Measurements from ENCODE around the gene TBCC. TPM values are rescaled to one million over a fixed set of nuclear protein-coding genes. Genes with fewer than 3 reads are reported as not detected.

The TBCC gene
- total and polyA plus RNA-seq, 2 of the 13 experiments (the other 11 are each of a cell fraction or from before 2014, with no cell fraction given): 14.8 to 36.1 TPM

DNA sequence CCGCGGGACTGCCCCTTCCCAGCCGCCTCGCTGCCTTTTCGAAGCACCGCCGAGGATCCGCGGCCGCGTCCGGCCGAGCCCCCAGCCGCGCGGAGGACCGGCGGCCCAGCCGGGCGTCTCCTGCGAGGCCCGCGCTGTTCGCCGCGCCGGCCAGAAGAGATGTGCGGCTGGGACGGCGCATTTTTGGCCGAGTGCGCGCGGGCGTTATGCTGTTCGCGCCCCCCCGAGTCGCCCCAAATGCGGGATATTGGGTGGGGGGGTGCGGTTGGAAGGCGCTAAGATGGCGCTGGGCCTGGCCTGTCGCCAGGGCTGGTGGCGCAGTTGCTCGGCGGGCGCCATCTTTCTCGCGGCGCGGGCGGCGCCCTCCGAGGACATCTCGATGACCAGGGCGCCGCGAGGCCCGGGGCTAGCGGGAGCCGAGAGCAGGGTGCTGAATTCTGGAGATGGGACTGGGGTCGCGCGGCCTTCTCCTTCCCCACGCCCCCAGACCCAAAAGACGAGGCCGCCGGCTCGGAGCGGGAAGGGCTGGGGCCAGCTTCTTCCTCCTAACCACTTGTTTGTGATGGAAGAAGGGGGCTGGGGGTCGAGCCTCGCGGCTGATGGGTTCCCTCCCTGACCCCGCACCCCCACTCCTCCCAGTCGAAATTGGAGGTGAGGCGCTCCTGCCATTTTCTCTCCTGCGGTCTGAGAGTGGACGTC lies 37.4 kb upstream of the TBCC start (continued):
- TF ChIP-seq, protein P1, sequence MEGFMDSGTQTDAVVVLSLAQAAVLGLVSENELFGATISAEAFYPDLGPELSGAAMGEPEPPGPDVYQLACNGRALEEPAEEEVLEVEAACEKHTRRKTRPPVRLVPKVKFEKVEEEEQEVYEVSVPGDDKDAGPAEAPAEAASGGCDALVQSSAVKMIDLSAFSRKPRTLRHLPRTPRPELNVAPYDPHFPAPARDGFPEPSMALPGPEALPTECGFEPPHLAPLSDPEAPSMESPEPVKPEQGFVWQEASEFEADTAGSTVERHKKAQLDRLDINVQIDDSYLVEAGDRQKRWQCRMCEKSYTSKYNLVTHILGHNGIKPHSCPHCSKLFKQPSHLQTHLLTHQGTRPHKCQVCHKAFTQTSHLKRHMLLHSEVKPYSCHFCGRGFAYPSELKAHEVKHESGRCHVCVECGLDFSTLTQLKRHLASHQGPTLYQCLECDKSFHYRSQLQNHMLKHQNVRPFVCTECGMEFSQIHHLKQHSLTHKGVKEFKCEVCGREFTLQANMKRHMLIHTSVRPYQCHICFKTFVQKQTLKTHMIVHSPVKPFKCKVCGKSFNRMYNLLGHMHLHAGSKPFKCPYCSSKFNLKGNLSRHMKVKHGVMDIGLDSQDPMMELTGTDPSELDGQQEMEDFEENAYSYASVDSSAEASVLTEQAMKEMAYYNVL (CRISPR knock-in tag; IDR thresholded peaks at IDR 0.05; ENCODE audit: borderline replicate concordance): 0 out of 2 replicates have a peak, but pooled peaks have one; percentile 40
- TF ChIP-seq, protein P2, sequence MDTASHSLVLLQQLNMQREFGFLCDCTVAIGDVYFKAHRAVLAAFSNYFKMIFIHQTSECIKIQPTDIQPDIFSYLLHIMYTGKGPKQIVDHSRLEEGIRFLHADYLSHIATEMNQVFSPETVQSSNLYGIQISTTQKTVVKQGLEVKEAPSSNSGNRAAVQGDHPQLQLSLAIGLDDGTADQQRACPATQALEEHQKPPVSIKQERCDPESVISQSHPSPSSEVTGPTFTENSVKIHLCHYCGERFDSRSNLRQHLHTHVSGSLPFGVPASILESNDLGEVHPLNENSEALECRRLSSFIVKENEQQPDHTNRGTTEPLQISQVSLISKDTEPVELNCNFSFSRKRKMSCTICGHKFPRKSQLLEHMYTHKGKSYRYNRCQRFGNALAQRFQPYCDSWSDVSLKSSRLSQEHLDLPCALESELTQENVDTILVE (CRISPR knock-in tag; IDR thresholded peaks at IDR 0.05): peak; percentile 85
- TF ChIP-seq JARID2 (CRISPR knock-in tag; IDR thresholded peaks at IDR 0.05; ENCODE audit: insufficient replicate concordance): peak; percentile 61
- TF ChIP-seq NFIC (IDR thresholded peaks at IDR 0.05; ENCODE audit: low read length): peak; percentile 78
- TF ChIP-seq ZNF138 (CRISPR knock-in tag; IDR thresholded peaks at IDR 0.05; ENCODE audit: low read depth): peak; percentile 54; the same call in 1 of the 2 replicates
- TF ChIP-seq, protein P3, sequence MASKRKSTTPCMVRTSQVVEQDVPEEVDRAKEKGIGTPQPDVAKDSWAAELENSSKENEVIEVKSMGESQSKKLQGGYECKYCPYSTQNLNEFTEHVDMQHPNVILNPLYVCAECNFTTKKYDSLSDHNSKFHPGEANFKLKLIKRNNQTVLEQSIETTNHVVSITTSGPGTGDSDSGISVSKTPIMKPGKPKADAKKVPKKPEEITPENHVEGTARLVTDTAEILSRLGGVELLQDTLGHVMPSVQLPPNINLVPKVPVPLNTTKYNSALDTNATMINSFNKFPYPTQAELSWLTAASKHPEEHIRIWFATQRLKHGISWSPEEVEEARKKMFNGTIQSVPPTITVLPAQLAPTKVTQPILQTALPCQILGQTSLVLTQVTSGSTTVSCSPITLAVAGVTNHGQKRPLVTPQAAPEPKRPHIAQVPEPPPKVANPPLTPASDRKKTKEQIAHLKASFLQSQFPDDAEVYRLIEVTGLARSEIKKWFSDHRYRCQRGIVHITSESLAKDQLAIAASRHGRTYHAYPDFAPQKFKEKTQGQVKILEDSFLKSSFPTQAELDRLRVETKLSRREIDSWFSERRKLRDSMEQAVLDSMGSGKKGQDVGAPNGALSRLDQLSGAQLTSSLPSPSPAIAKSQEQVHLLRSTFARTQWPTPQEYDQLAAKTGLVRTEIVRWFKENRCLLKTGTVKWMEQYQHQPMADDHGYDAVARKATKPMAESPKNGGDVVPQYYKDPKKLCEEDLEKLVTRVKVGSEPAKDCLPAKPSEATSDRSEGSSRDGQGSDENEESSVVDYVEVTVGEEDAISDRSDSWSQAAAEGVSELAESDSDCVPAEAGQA (IDR thresholded peaks at IDR 0.05; ENCODE audit: low read depth): peak; percentile 92
- TF ChIP-seq, protein P3 (CRISPR knock-in tag; IDR thresholded peaks at IDR 0.05; ENCODE audit: borderline replicate concordance): peak; percentile 88
- no peak for TF ChIP-seq NONO (IDR thresholded peaks at IDR 0.05)
- TF ChIP-seq NONO (CRISPR knock-in tag; conservative IDR thresholded peaks at IDR 0.05): peak; percentile 57; the same call in 1 of the 2 replicates
- peak; percentile 43 for TF ChIP-seq SAP130 (CRISPR knock-in tag; IDR thresholded peaks at IDR 0.05; ENCODE audit: low read depth)
- TF ChIP-seq CREM (IDR thresholded peaks at IDR 0.05): no peak
- no peak for TF ChIP-seq CREM (CRISPR knock-in tag; IDR thresholded peaks at IDR 0.05)
- TF ChIP-seq TOPORS (CRISPR knock-in tag; IDR thresholded peaks at IDR 0.05): peak; percentile 62; the same call in 1 of the 2 replicates
- 0 out of 2 replicates have a peak, but pooled peaks have one; percentile 18 for TF ChIP-seq AHR (CRISPR knock-in tag; IDR thresholded peaks at IDR 0.05)
- TF ChIP-seq, protein P4, sequence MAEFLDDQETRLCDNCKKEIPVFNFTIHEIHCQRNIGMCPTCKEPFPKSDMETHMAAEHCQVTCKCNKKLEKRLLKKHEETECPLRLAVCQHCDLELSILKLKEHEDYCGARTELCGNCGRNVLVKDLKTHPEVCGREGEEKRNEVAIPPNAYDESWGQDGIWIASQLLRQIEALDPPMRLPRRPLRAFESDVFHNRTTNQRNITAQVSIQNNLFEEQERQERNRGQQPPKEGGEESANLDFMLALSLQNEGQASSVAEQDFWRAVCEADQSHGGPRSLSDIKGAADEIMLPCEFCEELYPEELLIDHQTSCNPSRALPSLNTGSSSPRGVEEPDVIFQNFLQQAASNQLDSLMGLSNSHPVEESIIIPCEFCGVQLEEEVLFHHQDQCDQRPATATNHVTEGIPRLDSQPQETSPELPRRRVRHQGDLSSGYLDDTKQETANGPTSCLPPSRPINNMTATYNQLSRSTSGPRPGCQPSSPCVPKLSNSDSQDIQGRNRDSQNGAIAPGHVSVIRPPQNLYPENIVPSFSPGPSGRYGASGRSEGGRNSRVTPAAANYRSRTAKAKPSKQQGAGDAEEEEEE (CRISPR knock-in tag; IDR thresholded peaks at IDR 0.05; ENCODE audit: borderline replicate concordance): no peak
- TF ChIP-seq ZNF34 (CRISPR knock-in tag; IDR thresholded peaks at IDR 0.05; ENCODE audit: borderline replicate concordance): peak; percentile 71; the same call in 1 of the 2 replicates
- peak; percentile 60; the same call in 1 of the 2 replicates for TF ChIP-seq ZNF441 (CRISPR knock-in tag; IDR thresholded peaks at IDR 0.05; ENCODE audit: borderline replicate concordance)
- TF ChIP-seq RAD21 (CRISPR knock-in tag; IDR thresholded peaks at IDR 0.05): peak; percentile 73
